ENCODE results near the gene ZNF575.

DNA sequence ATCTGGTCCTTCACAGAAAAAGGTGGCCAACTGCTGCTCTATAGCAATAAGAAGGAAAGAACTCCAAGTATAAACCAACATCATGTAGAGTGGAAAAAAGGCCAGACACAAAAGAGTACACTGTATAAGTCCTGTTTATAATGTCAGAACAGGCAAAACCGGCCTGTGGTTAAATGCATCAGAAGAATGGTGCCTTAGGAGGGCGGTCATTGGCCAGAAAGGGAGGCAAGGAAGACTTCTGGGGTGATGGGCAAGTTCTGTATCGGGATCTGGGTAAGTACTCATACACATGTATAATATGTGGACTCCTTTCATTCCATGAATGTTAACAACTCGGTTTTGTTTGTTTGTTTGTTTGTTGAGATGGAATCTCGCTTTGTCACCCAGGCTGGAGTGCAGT lies 10.1 kb upstream of the ZNF575 start:
- TF ChIP-seq, protein P1, sequence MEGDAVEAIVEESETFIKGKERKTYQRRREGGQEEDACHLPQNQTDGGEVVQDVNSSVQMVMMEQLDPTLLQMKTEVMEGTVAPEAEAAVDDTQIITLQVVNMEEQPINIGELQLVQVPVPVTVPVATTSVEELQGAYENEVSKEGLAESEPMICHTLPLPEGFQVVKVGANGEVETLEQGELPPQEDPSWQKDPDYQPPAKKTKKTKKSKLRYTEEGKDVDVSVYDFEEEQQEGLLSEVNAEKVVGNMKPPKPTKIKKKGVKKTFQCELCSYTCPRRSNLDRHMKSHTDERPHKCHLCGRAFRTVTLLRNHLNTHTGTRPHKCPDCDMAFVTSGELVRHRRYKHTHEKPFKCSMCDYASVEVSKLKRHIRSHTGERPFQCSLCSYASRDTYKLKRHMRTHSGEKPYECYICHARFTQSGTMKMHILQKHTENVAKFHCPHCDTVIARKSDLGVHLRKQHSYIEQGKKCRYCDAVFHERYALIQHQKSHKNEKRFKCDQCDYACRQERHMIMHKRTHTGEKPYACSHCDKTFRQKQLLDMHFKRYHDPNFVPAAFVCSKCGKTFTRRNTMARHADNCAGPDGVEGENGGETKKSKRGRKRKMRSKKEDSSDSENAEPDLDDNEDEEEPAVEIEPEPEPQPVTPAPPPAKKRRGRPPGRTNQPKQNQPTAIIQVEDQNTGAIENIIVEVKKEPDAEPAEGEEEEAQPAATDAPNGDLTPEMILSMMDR (conservative IDR thresholded peaks at IDR 0.05): no peak
- TF ChIP-seq EZH2 (IDR thresholded peaks at IDR 0.05; ENCODE audit: low read depth): no peak
